Glutamatergic neuron (in vitro differentiated cells): ENCODE data around the gene MVB12A. TPM values are rescaled to one million over a fixed set of nuclear protein-coding genes. Genes with fewer than 3 reads are reported as not detected.

Experiments
- DNase-seq: peaks from one replicate; pipeline ENCODE4 v3.0.0; 2022
- H3K27ac Mint-ChIP-seq: one replicate; pipeline ENCODE4 v1.8.0; 2020; ENCODE audit warnings: mild to moderate bottlenecking, mixed read lengths, inconsistent platforms; ENCODE audit not compliant: unreplicated experiment
- H3K27me3 Mint-ChIP-seq: one replicate; pipeline ENCODE4 v1.8.0; 2020; ENCODE audit warnings: mild to moderate bottlenecking, moderate library complexity, mixed read lengths, inconsistent platforms; ENCODE audit not compliant: unreplicated experiment
- H3K36me3 Mint-ChIP-seq: one replicate; pipeline ENCODE4 v1.8.0; 2020; ENCODE audit warnings: mild to moderate bottlenecking, mixed read lengths, inconsistent platforms; ENCODE audit not compliant: unreplicated experiment
- H3K4me1 Mint-ChIP-seq: one replicate; pipeline ENCODE4 v1.8.0; 2020; ENCODE audit warnings: mild to moderate bottlenecking, low read depth, mixed read lengths, inconsistent platforms; ENCODE audit not compliant: unreplicated experiment
- H3K4me3 Mint-ChIP-seq: one replicate; pipeline ENCODE4 v1.8.0; 2020; ENCODE audit warnings: mild to moderate bottlenecking, mixed read lengths, inconsistent platforms; ENCODE audit not compliant: unreplicated experiment
- H3K9me3 Mint-ChIP-seq: one replicate; pipeline ENCODE4 v1.8.0; 2020; ENCODE audit warnings: mild to moderate bottlenecking, moderate library complexity, mixed read lengths, inconsistent platforms; ENCODE audit not compliant: unreplicated experiment
- CTCF ChIP-seq: fragments of 200-600 bp; sonication (generic); IDR thresholded peaks from one replicate; pipeline ENCODE4 v1.5.0; 2021; ENCODE audit not compliant: partially characterized antibody, unreplicated experiment
- total RNA-seq: library from RNA; stranded (reverse); fragmentation: NEBNext Ultra II Directional; extraction: Animal tissue kit (Norgen Biotek cat#: 25700); gene quantifications from one replicate; pipeline ENCODE4 v1.2.1, GENCODE V29; 2021; ENCODE audit not compliant: unreplicated experiment

MVB12A gene
- total RNA-seq, 1 donor from 2014 or later = 38.8 TPM

GRCh38 chr19:17390665-17391370, 29.0 kb upstream of the MVB12A start:
- H3K36me3 Mint-ChIP-seq = no peaks in the 10 kb centered on the region
- no peak overlapping the region for H3K27ac Mint-ChIP-seq
- DNase-seq = peak; percentile 98
- peaks cover 5% of the 10 kb centered on the region for H3K9me3 Mint-ChIP-seq
- H3K4me1 Mint-ChIP-seq = peaks cover 5% of the 10 kb centered on the region
- H3K4me3 Mint-ChIP-seq = peak overlapping the region; percentile 93
- H3K27me3 Mint-ChIP-seq = peaks cover 3% of the 10 kb centered on the region
- peak; percentile 50 for TF ChIP-seq CTCF

- no peak for TF ChIP-seq CTCF
- peak overlapping the region; percentile 86 for H3K4me3 Mint-ChIP-seq
- peaks cover 3% of the 10 kb centered on the region for H3K27me3 Mint-ChIP-seq
- H3K4me1 Mint-ChIP-seq = peaks cover 5% of the 10 kb centered on the region
- H3K36me3 Mint-ChIP-seq = no peaks in the 10 kb centered on the region
- H3K27ac Mint-ChIP-seq = no peak overlapping the region
- peaks cover 5% of the 10 kb centered on the region for H3K9me3 Mint-ChIP-seq
- DNase-seq = no peak
Observed at GRCh38 chr19:17391371-17392151, 28.3 kb upstream of the MVB12A start.

- H3K27ac Mint-ChIP-seq = no peak overlapping the region
- no peak overlapping the region for H3K4me3 Mint-ChIP-seq
- H3K4me1 Mint-ChIP-seq = peaks cover 5% of the 10 kb centered on the region
- no peak for DNase-seq
- TF ChIP-seq CTCF = no peak
- H3K27me3 Mint-ChIP-seq = peaks cover 5% of the 10 kb centered on the region
- H3K9me3 Mint-ChIP-seq = peaks cover 5% of the 10 kb centered on the region
- H3K36me3 Mint-ChIP-seq = no peaks in the 10 kb centered on the region
Observed at GRCh38 chr19:17393002-17393401, 26.8 kb upstream of the MVB12A start.

- H3K4me3 Mint-ChIP-seq = no peak within 1 kb of the TSS
- H3K36me3 Mint-ChIP-seq = no peaks in the 10 kb centered on the region
- DNase-seq = no peak
- H3K27me3 Mint-ChIP-seq = peaks cover 5% of the 10 kb centered on the region
- H3K4me1 Mint-ChIP-seq = peaks cover 5% of the 10 kb centered on the region
- H3K9me3 Mint-ChIP-seq = peaks cover 5% of the 10 kb centered on the region
- H3K27ac Mint-ChIP-seq = no peak within 1 kb of the TSS
- TF ChIP-seq CTCF = no peak
Observed at GRCh38 chr19:17393914-17394313, 25.9 kb upstream of the MVB12A start, which contains the start of gene CCDC194. TSS of gene CCDC194 (minus strand) at chr19:17394196. CDS start at chr19:17394158, 38 bp downstream.

GRCh38 chr19:17394891-17395415, 24.9 kb upstream of the MVB12A start:
- H3K36me3 Mint-ChIP-seq = no peaks in the 10 kb centered on the region
- H3K4me1 Mint-ChIP-seq = peaks cover 5% of the 10 kb centered on the region
- H3K27ac Mint-ChIP-seq = no peak overlapping the region
- DNase-seq = peak; percentile 77
- H3K4me3 Mint-ChIP-seq = no peak overlapping the region
- peaks cover 5% of the 10 kb centered on the region for H3K27me3 Mint-ChIP-seq
- peaks cover 5% of the 10 kb centered on the region for H3K9me3 Mint-ChIP-seq
- TF ChIP-seq CTCF = peak; percentile 75
